Measurements from ENCODE around the gene PGA4.
"Not testable (repeated sequence)": the region's sequence is repeated elsewhere in the genome, so short reads cannot be mapped to it uniquely, and the experiment has no call there.

GRCh38 chr11:61212202-61212601 lies 9.9 kb upstream of the PGA4 start:
- TF ChIP-seq POLR2A (IDR thresholded peaks at IDR 0.05; ENCODE audit: low read length); GATA1 (IDR thresholded peaks at IDR 0.05; ENCODE audit: low read depth, low read length): not testable (repeated sequence)

Measured in erythroblast (primary cell).